Measurements from ENCODE around the gene CKLF.

Gene CKLF

GRCh38 chr16:66596986-66597848, 44.8 kb downstream of the CKLF start:
- TF ChIP-seq GATA1 (IDR thresholded peaks at IDR 0.05; ENCODE audit: low read depth, low read length) (no peak), POLR2A (IDR thresholded peaks at IDR 0.05; ENCODE audit: low read length) (no peak)
- no peak for DNase-seq

- no peak for TF ChIP-seq POLR2A (IDR thresholded peaks at IDR 0.05; ENCODE audit: low read length)
- TF ChIP-seq GATA1 (IDR thresholded peaks at IDR 0.05; ENCODE audit: low read depth, low read length) = no peak
- no peak for DNase-seq
Observed at GRCh38 chr16:66598111-66598510, 45.7 kb downstream of the CKLF start.

- TF ChIP-seq POLR2A (IDR thresholded peaks at IDR 0.05; ENCODE audit: low read length) = no peak
- TF ChIP-seq GATA1 (IDR thresholded peaks at IDR 0.05; ENCODE audit: low read depth, low read length) = no peak
- no peak for DNase-seq
Observed at GRCh38 chr16:66599726-66600125, 47.4 kb downstream of the CKLF start.

- no peak for TF ChIP-seq GATA1 (IDR thresholded peaks at IDR 0.05; ENCODE audit: low read depth, low read length)
- no peak for TF ChIP-seq POLR2A (IDR thresholded peaks at IDR 0.05; ENCODE audit: low read length)
- DNase-seq = no peak
Observed at GRCh38 chr16:66600477-66600876, 48.1 kb downstream of the CKLF start.

GRCh38 chr16:66601471-66601870, 49.1 kb downstream of the CKLF start:
- no peak for TF ChIP-seq POLR2A (IDR thresholded peaks at IDR 0.05; ENCODE audit: low read length)
- TF ChIP-seq GATA1 (IDR thresholded peaks at IDR 0.05; ENCODE audit: low read depth, low read length) = no peak
- DNase-seq = no peak

GRCh38 chr16:66603537-66604375, 51.4 kb downstream of the CKLF start:
- peak; percentile 18 to 32 for DNase-seq
- no peak for TF ChIP-seq POLR2A (IDR thresholded peaks at IDR 0.05; ENCODE audit: low read length)
- TF ChIP-seq GATA1 (IDR thresholded peaks at IDR 0.05; ENCODE audit: low read depth, low read length) = no peak

- peak; percentile 53 to 61 for DNase-seq
- TF ChIP-seq GATA1 (IDR thresholded peaks at IDR 0.05; ENCODE audit: low read depth, low read length) (no peak), POLR2A (IDR thresholded peaks at IDR 0.05; ENCODE audit: low read length) (no peak)
Observed at GRCh38 chr16:66604376-66605176, 52.2 kb downstream of the CKLF start, which contains the start of gene CMTM3. TSS of gene CMTM3 (plus strand) at chr16:66604704. CDS start at chr16:66604806, 102 bp downstream.

- TF ChIP-seq POLR2A (IDR thresholded peaks at IDR 0.05; ENCODE audit: low read length) = no peak
- no peak for TF ChIP-seq GATA1 (IDR thresholded peaks at IDR 0.05; ENCODE audit: low read depth, low read length)
- DNase-seq = no peak
Observed at GRCh38 chr16:66605177-66605978, 53.0 kb downstream of the CKLF start.

GRCh38 chr16:66605979-66606751, 53.8 kb downstream of the CKLF start:
- DNase-seq = no peak
- TF ChIP-seq POLR2A (IDR thresholded peaks at IDR 0.05; ENCODE audit: low read length) = no peak
- no peak for TF ChIP-seq GATA1 (IDR thresholded peaks at IDR 0.05; ENCODE audit: low read depth, low read length)

GRCh38 chr16:66608241-66609138, 56.1 kb downstream of the CKLF start:
- peak; percentile 69 to 83 for DNase-seq
- TF ChIP-seq POLR2A (IDR thresholded peaks at IDR 0.05; ENCODE audit: low read length) (no peak), GATA1 (IDR thresholded peaks at IDR 0.05; ENCODE audit: low read depth, low read length) (no peak)

- no peak for DNase-seq
- TF ChIP-seq POLR2A (IDR thresholded peaks at IDR 0.05; ENCODE audit: low read length) = no peak
- TF ChIP-seq GATA1 (IDR thresholded peaks at IDR 0.05; ENCODE audit: low read depth, low read length) = no peak
Observed at GRCh38 chr16:66609139-66609510, 56.7 kb downstream of the CKLF start.
